GM18951 (cell line): ENCODE measurements around the gene CIT.
"Not testable (repeated sequence)": the region's sequence is repeated elsewhere in the genome, so short reads cannot be mapped to it uniquely, and the experiment has no call there.

Source experiments
- POLR2A ChIP-seq: IDR thresholded peaks from 4 replicates; pipeline ENCODE4 v1.6.1; 2011; ENCODE audit warnings: mild to moderate bottlenecking; ENCODE audit not compliant: insufficient read length, insufficient read depth; ENCODE audit errors: extremely low read depth
- in situ Hi-C: fragments of 300-500 bp; cut with MboI; formaldehyde crosslinking; loops from one replicate; pipeline ENCODE4 v1.12.0; 2022; ENCODE audit warnings: low sequenced_read_pairs, mixed read lengths, inconsistent platforms; ENCODE audit not compliant: unreplicated experiment

CIT gene

GRCh38 chr12:119661882-119662281 is 215.2 kb downstream of the CIT start:
- in situ Hi-C loops = no loop called here
- TF ChIP-seq POLR2A = no peak

- in situ Hi-C loops = no loop called here
- no peak for TF ChIP-seq POLR2A
These were observed 217.0 kb downstream of the CIT start for GRCh38 chr12:119660076-119660475.

GRCh38 chr12:119659289-119659897 is 217.7 kb downstream of the CIT start:
- TF ChIP-seq POLR2A = no peak
- in situ Hi-C loops = no loop called here

- in situ Hi-C loops = not testable (repeated sequence)
These were observed 219.0 kb downstream of the CIT start for GRCh38 chr12:119658166-119658565.

- in situ Hi-C loops = not testable (repeated sequence)
These were observed 220.1 kb downstream of the CIT start for GRCh38 chr12:119657001-119657400.

GRCh38 chr12:119652665-119653064 is 224.5 kb downstream of the CIT start:
- TF ChIP-seq POLR2A = no peak

GRCh38 chr12:119649202-119649808 is 227.8 kb downstream of the CIT start:
- TF ChIP-seq POLR2A = no peak
- in situ Hi-C loops = no loop called here

More at GRCh38 chr12:119652665-119653064, 224.5 kb downstream of the CIT start:
- in situ Hi-C loops = no loop called here

- in situ Hi-C loops = no loop called here
These were observed 231.5 kb downstream of the CIT start for GRCh38 chr12:119645535-119646059.

GRCh38 chr12:119644930-119645329 is 232.2 kb downstream of the CIT start:
- in situ Hi-C loops = no loop called here
- TF ChIP-seq POLR2A = no peak

More at GRCh38 chr12:119645535-119646059, 231.5 kb downstream of the CIT start:
- TF ChIP-seq POLR2A = no peak

- in situ Hi-C loops = no loop called here
These were observed 234.1 kb downstream of the CIT start for GRCh38 chr12:119642986-119643385.

More at GRCh38 chr12:119642986-119643385, 234.1 kb downstream of the CIT start:
- no peak for TF ChIP-seq POLR2A
